ENCODE measurements around the gene GRAMD1B. TPM values are rescaled to one million over a fixed set of nuclear protein-coding genes. Genes with fewer than 3 reads are reported as not detected.

The GRAMD1B gene
- total RNA-seq, 1 donor from 2014 or later = 8.5 TPM

GRCh38 chr11:123580137-123580536, 150.1 kb downstream of the GRAMD1B start:
- H3K4me1 Mint-ChIP-seq = peaks cover 13% of the 10 kb centered on the region
- H3K9me3 Mint-ChIP-seq = no peaks in the 10 kb centered on the region
- no peak for TF ChIP-seq CTCF (conservative IDR thresholded peaks at IDR 0.05)
- DNase-seq (ENCODE audit: low read depth, low spot score) = no peak
- H3K27ac Mint-ChIP-seq (ENCODE audit: unreplicated experiment) = no peak overlapping the region
- H3K4me3 Mint-ChIP-seq = no peak overlapping the region
- H3K27me3 Mint-ChIP-seq (ENCODE audit: low read depth) = peaks cover 11% of the 10 kb centered on the region
- no peaks in the 10 kb centered on the region for H3K36me3 Mint-ChIP-seq (ENCODE audit: low read depth)

GRCh38 chr11:123580557-123581275, 150.6 kb downstream of the GRAMD1B start:
- peak; percentile 61 for DNase-seq (ENCODE audit: low read depth, low spot score)
- Mint-ChIP-seq H3K9me3 (no peaks in the 10 kb centered on the region), H3K27me3 (ENCODE audit: low read depth) (peaks cover 11% of the 10 kb centered on the region), H3K4me3 (no peak overlapping the region), H3K27ac (ENCODE audit: unreplicated experiment) (no peak overlapping the region), H3K36me3 (ENCODE audit: low read depth) (no peaks in the 10 kb centered on the region), H3K4me1 (peaks cover 15% of the 10 kb centered on the region)
- peak; percentile 93 for TF ChIP-seq CTCF (conservative IDR thresholded peaks at IDR 0.05)

- no peak for DNase-seq (ENCODE audit: low read depth, low spot score)
- H3K27ac Mint-ChIP-seq (ENCODE audit: unreplicated experiment) = no peak overlapping the region
- TF ChIP-seq CTCF (conservative IDR thresholded peaks at IDR 0.05) = no peak
- H3K36me3 Mint-ChIP-seq (ENCODE audit: low read depth) = no peaks in the 10 kb centered on the region
- no peak overlapping the region for H3K4me3 Mint-ChIP-seq
- peaks cover 7% of the 10 kb centered on the region for H3K27me3 Mint-ChIP-seq (ENCODE audit: low read depth)
- peaks cover 26% of the 10 kb centered on the region for H3K4me1 Mint-ChIP-seq
- no peaks in the 10 kb centered on the region for H3K9me3 Mint-ChIP-seq
Observed at GRCh38 chr11:123581651-123582399, 151.8 kb downstream of the GRAMD1B start.

GRCh38 chr11:123582992-123583504, 153.0 kb downstream of the GRAMD1B start:
- Mint-ChIP-seq H3K36me3 (ENCODE audit: low read depth) (no peaks in the 10 kb centered on the region), H3K4me3 (no peak overlapping the region), H3K4me1 (peaks cover 27% of the 10 kb centered on the region), H3K9me3 (no peaks in the 10 kb centered on the region), H3K27me3 (ENCODE audit: low read depth) (peaks cover 7% of the 10 kb centered on the region), H3K27ac (ENCODE audit: unreplicated experiment) (no peak overlapping the region)
- no peak for DNase-seq (ENCODE audit: low read depth, low spot score)
- TF ChIP-seq CTCF (conservative IDR thresholded peaks at IDR 0.05) = no peak

- Mint-ChIP-seq H3K4me3 (no peak overlapping the region), H3K9me3 (no peaks in the 10 kb centered on the region), H3K4me1 (peaks cover 27% of the 10 kb centered on the region), H3K36me3 (ENCODE audit: low read depth) (no peaks in the 10 kb centered on the region), H3K27ac (ENCODE audit: unreplicated experiment) (no peak overlapping the region), H3K27me3 (ENCODE audit: low read depth) (peaks cover 7% of the 10 kb centered on the region)
- TF ChIP-seq CTCF (conservative IDR thresholded peaks at IDR 0.05) = no peak
- DNase-seq (ENCODE audit: low read depth, low spot score) = no peak
Observed at GRCh38 chr11:123584186-123584585, 154.1 kb downstream of the GRAMD1B start.
